Gastroesophageal sphincter (tissue), 4 donors: ENCODE results near the gene JADE1. TPM values are rescaled to one million over a fixed set of nuclear protein-coding genes. Genes with fewer than 3 reads are reported as not detected.

Source experiments
- ATAC-seq: fragments of 150-250 bp; one replicate; pipeline ENCODE4 v1.9.1; 2016; ENCODE audit warnings: mild to moderate bottlenecking, moderate library complexity
- H3K27ac ChIP-seq, 4 donors: fragments of 200-600 bp; sonication (generic) in 3 of 4; 1 replicate in 3 of 4; 2 replicates in 1 of 4; pipeline ENCODE4 v1.5.1; 2016 to 2019
- H3K27me3 ChIP-seq: fragments of 200-600 bp; sonication (generic); one replicate; pipeline ENCODE4 v1.5.1; 2019
- H3K36me3 ChIP-seq, 2 donors: fragments of 200-600 bp; sonication (generic); one replicate each; pipeline ENCODE4 v1.5.1; 2019; ENCODE audit warnings: control low read depth in 1 of 2
- H3K4me1 ChIP-seq, 3 donors: fragments of 200-600 bp; sonication (generic); 1 replicate in 2 of 3; 2 replicates in 1 of 3; pipeline ENCODE4 v1.5.1; 2016 to 2019; ENCODE audit warnings: control low read depth in 2 of 3
- H3K4me3 ChIP-seq, 2 donors: fragments of 200-600 bp; sonication (generic); one replicate each; pipeline ENCODE4 v1.5.1; 2019; ENCODE audit warnings: mild to moderate bottlenecking in 1 of 2, moderate library complexity in 1 of 2
- H3K9me3 ChIP-seq, 3 donors: fragments of 200-600 bp; sonication (generic); one replicate each; pipeline ENCODE4 v1.5.1; 2017 to 2019; ENCODE audit warnings: control low read depth in 2 of 3
- CTCF ChIP-seq, 4 experiments: fragments of 200-600 bp in 2 of 4; fragments of 450-650 bp in 2 of 4; sonication (generic) in 1 of 4; IDR thresholded peaks; one replicate each; pipeline ENCODE4 v1.5.1; 2017 to 2019; ENCODE audit warnings: antibody characterized with exemption in 4 of 4, mild to moderate bottlenecking in 2 of 4, moderate library complexity in 2 of 4
- EP300 ChIP-seq: sonication (generic); formaldehyde crosslinking; IDR thresholded peaks from one replicate; pipeline ENCODE4 v1.6.1; 2017; ENCODE audit warnings: antibody characterized with exemption, mild to moderate bottlenecking
- POLR2A ChIP-seq, 2 donors: fragments of 450-650 bp; IDR thresholded peaks; one replicate each; pipeline ENCODE4 v1.6.1; 2017; ENCODE audit warnings: antibody characterized with exemption in 2 of 2, mild to moderate bottlenecking in 2 of 2, moderate library complexity in 1 of 2
- POLR2AphosphoS5 ChIP-seq: sonication (generic); formaldehyde crosslinking; IDR thresholded peaks from one replicate; pipeline ENCODE4 v1.6.1; 2017; ENCODE audit warnings: antibody characterized with exemption
- WGBS, 2 donors: methylation state at CpG; one replicate each; pipeline ENCODE4 v1.1.5; 2018; ENCODE audit warnings: low coverage in 1 of 2; 5-methylcytosine and 5-hydroxymethylcytosine counted together
- total RNA-seq, 4 donors: library from RNA; depleted of rRNA; stranded (reverse); fragments of >200 nt; gene quantifications; one replicate each; pipeline ENCODE4 v1.1.0, GENCODE V29; 2016

The JADE1 gene
- total RNA-seq, 4 donors from 2014 or later, result 45.5 to 112 (median 63.5) TPM

GRCh38 chr4:128856246-128856645 is 46.7 kb downstream of the JADE1 start:
- H3K4me1 ChIP-seq, result peaks cover 0 to 30% (median 11%) of the 10 kb centered on the region in 3 donors
- H3K9me3 ChIP-seq, result no peaks in the 10 kb centered on the region
- H3K4me3 ChIP-seq, result no peak overlapping the region
- WGBS, 2 donors, result 75% methylated on average over 2 of the region's 2 CpGs; no CpG with 5 or more reads in 1 of the 2 donors
- H3K36me3 ChIP-seq, result peaks cover 0 to 100% of the 10 kb centered on the region in 2 donors
- H3K27ac ChIP-seq, result no peak overlapping the region
- TF ChIP-seq POLR2A (IDR thresholded peaks at IDR 0.05) (no peak), EP300 (no peak), CTCF (IDR thresholded peaks at IDR 0.05) (no peak), POLR2AphosphoS5 (no peak)
- ATAC-seq, result no peak
- H3K27me3 ChIP-seq, result no peaks in the 10 kb centered on the region

GRCh38 chr4:128858879-128859671 is 49.6 kb downstream of the JADE1 start:
- H3K36me3 ChIP-seq, result peaks cover 0 to 96% of the 10 kb centered on the region in 2 donors
- no peak for TF ChIP-seq EP300
- no peak for TF ChIP-seq CTCF (IDR thresholded peaks at IDR 0.05)
- no peak for TF ChIP-seq POLR2A (IDR thresholded peaks at IDR 0.05)
- TF ChIP-seq POLR2AphosphoS5, result no peak
- 58 to 62% methylated on average over 18 of the region's 18 CpGs for whole genome bisulfite sequencing, 2 donors
- no peaks in the 10 kb centered on the region for H3K9me3 ChIP-seq
- H3K4me1 ChIP-seq, result peaks cover 0 to 43% (median 11%) of the 10 kb centered on the region in 3 donors
- H3K4me3 ChIP-seq, result no peak overlapping the region
- no peaks in the 10 kb centered on the region for H3K27me3 ChIP-seq
- peak overlapping the region in 2 of 4 donors; percentile 25 to 31 for H3K27ac ChIP-seq
- peak; percentile 26 for ATAC-seq

- Histone ChIP-seq H3K36me3 (peaks cover 0 to 96% of the 10 kb centered on the region in 2 donors), H3K27me3 (no peaks in the 10 kb centered on the region), H3K4me1 (peaks cover 0 to 43% (median 11%) of the 10 kb centered on the region in 3 donors), H3K27ac (peak overlapping the region in 3 of 4 donors; percentile 1 to 48 (median 29)), H3K4me3 (no peak overlapping the region), H3K9me3 (no peaks in the 10 kb centered on the region)
- ATAC-seq, result no peak
- TF ChIP-seq CTCF (IDR thresholded peaks at IDR 0.05) (no peak), POLR2A (IDR thresholded peaks at IDR 0.05) (no peak), POLR2AphosphoS5 (no peak)
- 10 to 18% methylated on average over 3 to 5 of the region's 6 CpGs for WGBS, 2 donors
Measured at GRCh38 chr4:128859887-128860677, 50.6 kb downstream of the JADE1 start.

GRCh38 chr4:128861856-128862518 is 52.5 kb downstream of the JADE1 start:
- peaks cover 0 to 94% of the 10 kb centered on the region in 2 donors for H3K36me3 ChIP-seq
- ATAC-seq, result no peak
- H3K27me3 ChIP-seq, result no peaks in the 10 kb centered on the region
- WGBS, 2 donors, result 81 to 84% methylated on average over 3 to 10 of the region's 13 CpGs
- no peak overlapping the region for H3K4me3 ChIP-seq
- TF ChIP-seq POLR2A (IDR thresholded peaks at IDR 0.05), result no peak
- TF ChIP-seq EP300, result no peak
- no peak for TF ChIP-seq CTCF (IDR thresholded peaks at IDR 0.05)
- no peak for TF ChIP-seq POLR2AphosphoS5
- H3K4me1 ChIP-seq, result peaks cover 0 to 43% (median 11%) of the 10 kb centered on the region in 3 donors
- H3K9me3 ChIP-seq, result no peaks in the 10 kb centered on the region
- H3K27ac ChIP-seq, result no peak overlapping the region
